Heart left ventricle (tissue), 16 donors: Measurements from ENCODE around the gene NUDT5. TPM values are rescaled to one million over a fixed set of nuclear protein-coding genes. Genes with fewer than 3 reads are reported as not detected.

Experiments used
- ATAC-seq, 4 donors: fragments of 200-7000 bp; cut with Tn5 transposase; one replicate each; pipeline ENCODE4 v1.9.1; 2020 to 2022; ENCODE audit warnings: moderate library complexity in 4 of 4, mild to moderate bottlenecking in 3 of 4, moderate number of reproducible peaks in 1 of 4
- DNase-seq, 5 donors: peaks; one replicate each; pipeline ENCODE4 v3.0.0-alpha.2; 2020
- H3K27ac ChIP-seq, 12 donors: fragments of 200-600 bp; sonication (generic) in 4 of 12; one replicate each; pipeline versions ENCODE4 v1.5.0 to v1.8.0; 2016 to 2022; ENCODE audit warnings: mild to moderate bottlenecking in 2 of 12
- H3K27me3 ChIP-seq, 9 donors: fragments of 200-600 bp; sonication (generic) in 2 of 9; one replicate each; pipeline versions ENCODE4 v1.5.1 to v1.8.0; 2016 to 2022; ENCODE audit warnings: mild to moderate bottlenecking in 3 of 9
- H3K36me3 ChIP-seq, 9 donors: fragments of 200-600 bp; sonication (generic) in 2 of 9; one replicate each; pipeline versions ENCODE4 v1.5.0 to v1.8.0; 2018 to 2022; ENCODE audit warnings: mild to moderate bottlenecking in 2 of 9
- H3K4me1 ChIP-seq, 12 donors: fragments of 200-600 bp; sonication (generic) in 4 of 12; one replicate each; pipeline versions ENCODE4 v1.5.0 to v1.8.0; 2016 to 2022; ENCODE audit warnings: mild to moderate bottlenecking in 3 of 12
- H3K4me3 ChIP-seq, 12 donors: fragments of 200-600 bp; sonication (generic) in 4 of 12; one replicate each; pipeline versions ENCODE4 v1.5.0 to v1.8.0; 2017 to 2022; ENCODE audit warnings: mild to moderate bottlenecking in 9 of 12, moderate library complexity in 4 of 12
- H3K9me3 ChIP-seq, 12 donors: fragments of 200-600 bp; sonication (generic) in 4 of 12; one replicate each; pipeline versions ENCODE4 v1.5.0 to v1.8.0; 2016 to 2022; ENCODE audit warnings: mild to moderate bottlenecking in 1 of 12
- CTCF ChIP-seq, 12 donors: fragments of 200-600 bp; sonication (generic) in 4 of 12; IDR thresholded peaks; one replicate each; pipeline versions ENCODE4 v1.5.0 to v1.8.0; 2018 to 2022; ENCODE audit warnings: antibody characterized with exemption in 12 of 12, mild to moderate bottlenecking in 5 of 12
- POLR2A ChIP-seq, 2 donors: fragments of 450-650 bp; IDR thresholded peaks; one replicate each; pipeline ENCODE4 v1.6.1; 2017; ENCODE audit warnings: antibody characterized with exemption in 2 of 2, mild to moderate bottlenecking in 2 of 2, moderate library complexity in 2 of 2
- WGBS, 4 donors: extraction: QIAGEN DNeasy Blood & Tissue Kit in 2 of 4; methylation state at CpG; one replicate each; pipeline versions ENCODE4 v1.1.5 to v1.1.7; 2013 to 2018; 5-methylcytosine and 5-hydroxymethylcytosine counted together
- intact Hi-C, 10 donors: fragments of 100-400 bp; cut with DNase I; formaldehyde crosslinking; loops; one replicate each; pipeline versions ENCODE4 v1.11.1 to v1.14.2; 2022
- microRNA counts, 2 donors: library from miRNA; unstranded; fragments of <30 nt; microRNA quantifications; one replicate each; lab custom pipeline; 2016
- microRNA-seq, 4 donors: library from miRNA; unstranded; fragments of <30 nt; microRNA quantifications; one replicate each; pipeline versions ENCODE4 to v1.2.0, GENCODE V29; 2017 to 2020
- polyA plus RNA-seq, 2 donors: library from polyadenylated mRNA; stranded (reverse); fragments of 200-250 nt; gene quantifications; one replicate each; pipeline ENCODE4 v1.2.3, GENCODE V29; 2013
- total RNA-seq, 9 donors: library from RNA; depleted of rRNA in 2 of 9; stranded (reverse); fragments of >200 nt in 2 of 9; fragmentation: NEBNext Ultra II Directional in 3 of 9; extraction: Animal tissue kit (Norgen Biotek cat#: 25700) in 3 of 9; gene quantifications; one replicate each; pipeline versions ENCODE4 v1.1.0 to v1.2.4, GENCODE V29; 2016 to 2023
- donor health status: ischemic (EF 13 %, LVEDD 7.1; RV severe dilation, severe dysfunction).
- donor health status: healthy with polysubstance abuse.
- donor health status: DM: no; HTN: yes; CAD: no.
- donor health status: DM: no; HTN: no; CAD: no.
- donor health status: ischemic (EF 25% LVEDD 6.9; RV normal size, moderate dysfunction).
- donor health status: ischemic (EF 25% LVEDD 5.7; RV mildly dilated, moderate dysfunction).
- donor health status: healthy.
- donor health status: DM: yes; HTN: yes; CAD: no.
- donor health status: ischemic (EF 35%, LVEDD 5.7; RV mildly dilated, moderate dysfunction).
- donor health status: nonischemic (EF 11% LVEDD 7.7; RV severe dilation, severe dysfunction).
- donor health status: DM: yes; HTN: yes; CAD: no.
- donor health status: PGD.
- donor health status: ischemic (EF 29% LVEDD 5.4; RV normal size, mild dysfunction).
- donor health status: nonischemic (EF 23%, LVEDD 6.1; RV moderate dilation, normal function).

Gene NUDT5
- total and polyA plus RNA-seq, 11 donors, result 5.0 to 23.3 (median 9.2) TPM

DNA sequence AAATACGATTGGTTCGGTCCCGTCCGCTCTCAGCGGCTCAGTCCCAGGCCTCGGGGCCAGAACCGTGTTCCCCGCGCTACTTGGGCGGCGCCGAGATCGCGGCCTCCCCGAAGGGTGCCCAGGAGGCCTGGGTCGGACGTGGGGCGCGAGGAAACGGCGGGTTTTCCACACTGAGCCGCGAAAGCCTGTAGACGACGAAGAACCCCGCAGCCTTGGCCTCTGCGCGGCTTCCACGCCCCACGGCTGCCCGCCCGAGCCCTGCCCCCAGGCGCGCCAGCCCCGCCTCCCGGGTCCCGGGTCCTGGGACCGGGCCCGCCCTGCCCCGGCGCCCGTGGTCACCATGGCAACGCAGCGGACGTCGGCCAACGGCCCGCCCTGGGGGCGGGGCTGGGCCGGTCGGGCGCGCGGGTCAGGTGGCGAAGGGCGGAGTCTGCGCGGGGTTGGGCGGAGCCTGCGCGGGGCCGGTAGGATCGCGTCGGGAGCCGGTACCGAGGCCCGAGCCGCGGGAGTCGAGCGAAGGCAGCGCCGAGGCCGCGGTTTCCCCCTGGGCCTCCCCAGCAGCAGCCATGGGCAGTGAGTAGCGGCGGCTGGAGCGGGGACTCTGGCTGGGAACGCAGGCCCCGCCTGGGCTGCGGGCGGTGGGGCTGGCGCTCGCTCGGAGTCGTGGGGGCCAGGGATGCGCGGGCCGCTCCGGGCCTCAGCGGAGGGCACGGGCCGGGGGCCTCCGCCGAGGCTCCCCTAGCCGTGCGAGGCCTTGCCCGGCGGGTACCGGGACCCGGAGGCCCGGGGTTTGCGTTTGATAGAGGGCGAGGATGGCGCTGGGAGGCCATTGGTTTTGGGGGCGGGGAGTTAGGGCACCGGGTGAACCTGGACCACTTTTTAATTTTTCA, 66.2 kb downstream of the NUDT5 start, which contains the start of gene SEC61A2:
Gene SEC61A2, plus strand, starts transcription at position 456 of the 890 bp plus-strand sequence. Its CDS starts 111 bp downstream, at position 567.
- TF ChIP-seq CTCF (IDR thresholded peaks at IDR 0.05), result no peak
- peak in 1 of 2 donors; percentile 66 for TF ChIP-seq POLR2A (IDR thresholded peaks at IDR 0.05)
- Histone ChIP-seq H3K9me3 (no peaks in the 10 kb centered on the region), H3K4me3 (peak within 1 kb of the TSS; percentile 79 to 99 (median 94)), H3K4me1 (peaks cover 0 to 18% (median 5%) of the 10 kb centered on the region in 12 donors), H3K36me3 (peaks cover 0 to 19% (median 7%) of the 10 kb centered on the region in 9 donors), H3K27ac (peak within 1 kb of the TSS; percentile 66 to 95 (median 90)), H3K27me3 (no peaks in the 10 kb centered on the region)
- 0 to 1% (median 1%) methylated on average over 57 to 108 of the region's 108 CpGs for WGBS, 4 donors
- DNase-seq, result peak; percentile 96 to 99 (median 97)
- peak; percentile 96 to 99 (median 98) for ATAC-seq
- intact Hi-C loops, result loop anchor here in 3 of 10 donors (1.0 to 10.0 kb wide), 5 partner anchors 61 to 85 kb away; partner anchors contain the start of genes DHTKD1 (in 2 of the 3), NUDT5 (in 2 of the 3), CDC123 (in 1 of the 3) and UPF2 (in 1 of the 3)

DNA sequence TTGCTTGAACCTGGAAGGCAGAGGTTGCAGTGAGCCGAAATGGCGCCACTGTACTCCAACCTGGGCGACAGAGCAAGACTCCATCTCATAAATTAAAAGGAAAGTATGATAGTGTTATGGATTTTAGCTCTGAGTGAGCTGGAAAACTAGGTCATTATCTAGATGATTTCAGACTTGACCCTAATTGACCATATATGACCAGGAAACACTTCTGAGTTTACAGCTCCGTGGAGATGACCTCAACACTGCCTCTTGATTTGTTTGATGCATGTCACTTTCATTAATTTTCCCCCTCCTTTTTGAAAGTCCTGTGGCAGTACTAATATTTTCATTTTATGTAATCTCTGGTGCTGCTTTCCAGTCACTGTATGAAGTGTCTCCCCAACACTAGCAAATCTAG, 74.0 kb downstream of the NUDT5 start:
- Histone ChIP-seq H3K4me1 (no peaks in the 10 kb centered on the region), H3K4me3 (no peak overlapping the region), H3K27me3 (no peaks in the 10 kb centered on the region), H3K27ac (no peak overlapping the region), H3K36me3 (peaks cover 0 to 64% (median 44%) of the 10 kb centered on the region in 9 donors), H3K9me3 (no peaks in the 10 kb centered on the region)
- ATAC-seq, result no peak
- WGBS, 4 donors, result 89 to 92% (median 91%) methylated on average over 4 of the region's 4 CpGs
- intact Hi-C loops, result loop anchor here in 1 of 10 donors (10.0 kb wide), 1 partner anchor 77 kb away; the partner anchor contains the start of gene UPF2
- TF ChIP-seq CTCF (IDR thresholded peaks at IDR 0.05), result no peak
- TF ChIP-seq POLR2A (IDR thresholded peaks at IDR 0.05), result no peak
- DNase-seq, result no peak

MicroRNAs within 50 kb of the gene (microRNA counts, 767-probe panel; counts per million panel counts)
- microRNA hsa-miR-548ak (lab: Ali Mortazavi, UCI), result 1,530 to 1,887 counts per million in 2 donors

Small RNAs within 50 kb of the gene (microRNA-seq; reads per million reads assigned to microRNA genes)
- 0 reads per million in 4 donors for gene MIR548AK

Other genes starting within 250 kb of the NUDT5 start
- gene UPF2, start 153.1 kb downstream of the NUDT5 start, total RNA-seq, result 10 to 100 TPM; 12.3 to 20.9 (median 15.8) TPM
- gene UPF2, start 153.1 kb downstream of the NUDT5 start, polyA plus RNA-seq, result 10 to 100 TPM in 1 of 2 donors, 1 to 10 TPM in 1; 7.9 to 15.7 TPM
- gene DHTKD1, start 126.9 kb downstream of the NUDT5 start, total RNA-seq, result 10 to 100 TPM; 14.0 to 44.3 (median 31.4) TPM
- gene DHTKD1, start 126.9 kb downstream of the NUDT5 start, polyA plus RNA-seq, result 10 to 100 TPM; 11.4 to 18.9 TPM
- 10 to 100 TPM in 5 of 9 donors, 1 to 10 TPM in 4; 6.9 to 17.0 (median 10.6) TPM for gene SEC61A2, start 66.2 kb downstream of the NUDT5 start, total RNA-seq
- gene SEC61A2, start 66.2 kb downstream of the NUDT5 start, polyA plus RNA-seq, result 1 to 10 TPM; 5.5 to 9.2 TPM
- 10 to 100 TPM; 40.6 to 62.0 (median 52.7) TPM for gene CDC123, start 297 bp upstream of the NUDT5 start, total RNA-seq
- 10 to 100 TPM; 21.9 to 66.3 TPM for gene CDC123, start 297 bp upstream of the NUDT5 start, polyA plus RNA-seq
- gene CAMK1D, start 153.7 kb upstream of the NUDT5 start, total RNA-seq, result 10 to 100 TPM in 2 of 9 donors, 1 to 10 TPM in 7; 1.8 to 16.0 (median 3.1) TPM
- 1 to 10 TPM; 1.4 to 2.0 TPM for gene CAMK1D, start 153.7 kb upstream of the NUDT5 start, polyA plus RNA-seq